ENCODE measurements around the gene BMPR2.

DNA sequence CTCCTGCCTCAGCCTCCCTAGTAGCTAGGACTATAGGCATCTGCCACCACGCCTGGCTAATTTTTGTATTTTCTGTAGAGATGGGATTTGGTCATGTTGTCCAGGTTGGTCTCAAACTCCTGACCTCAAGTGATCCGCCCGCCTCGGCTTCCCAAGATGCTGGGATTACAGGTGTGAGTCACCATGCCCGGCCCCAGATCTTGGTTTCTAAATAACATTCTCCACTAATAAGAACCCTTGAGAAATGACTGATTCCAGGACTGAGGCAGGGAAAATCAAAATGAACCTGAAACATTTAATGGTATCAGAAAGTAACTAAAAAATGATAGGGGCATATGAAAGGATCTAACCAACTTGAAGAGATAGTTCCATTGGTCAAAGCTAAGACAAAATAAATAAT lies 34.0 kb downstream of the BMPR2 start:
- TF ChIP-seq, protein P1, sequence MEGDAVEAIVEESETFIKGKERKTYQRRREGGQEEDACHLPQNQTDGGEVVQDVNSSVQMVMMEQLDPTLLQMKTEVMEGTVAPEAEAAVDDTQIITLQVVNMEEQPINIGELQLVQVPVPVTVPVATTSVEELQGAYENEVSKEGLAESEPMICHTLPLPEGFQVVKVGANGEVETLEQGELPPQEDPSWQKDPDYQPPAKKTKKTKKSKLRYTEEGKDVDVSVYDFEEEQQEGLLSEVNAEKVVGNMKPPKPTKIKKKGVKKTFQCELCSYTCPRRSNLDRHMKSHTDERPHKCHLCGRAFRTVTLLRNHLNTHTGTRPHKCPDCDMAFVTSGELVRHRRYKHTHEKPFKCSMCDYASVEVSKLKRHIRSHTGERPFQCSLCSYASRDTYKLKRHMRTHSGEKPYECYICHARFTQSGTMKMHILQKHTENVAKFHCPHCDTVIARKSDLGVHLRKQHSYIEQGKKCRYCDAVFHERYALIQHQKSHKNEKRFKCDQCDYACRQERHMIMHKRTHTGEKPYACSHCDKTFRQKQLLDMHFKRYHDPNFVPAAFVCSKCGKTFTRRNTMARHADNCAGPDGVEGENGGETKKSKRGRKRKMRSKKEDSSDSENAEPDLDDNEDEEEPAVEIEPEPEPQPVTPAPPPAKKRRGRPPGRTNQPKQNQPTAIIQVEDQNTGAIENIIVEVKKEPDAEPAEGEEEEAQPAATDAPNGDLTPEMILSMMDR (conservative IDR thresholded peaks at IDR 0.05; ENCODE audit: low read depth, low read length) = no peak
- TF ChIP-seq RCOR1 (IDR thresholded peaks at IDR 0.05; ENCODE audit: insufficient replicate concordance, low read length) (no peak), SMC3 (IDR thresholded peaks at IDR 0.05; ENCODE audit: low read depth, low read length) (no peak), MAFK (IDR thresholded peaks at IDR 0.05; ENCODE audit: low read depth, low read length) (no peak), MXI1 (IDR thresholded peaks at IDR 0.05; ENCODE audit: borderline replicate concordance, low read depth, low read length) (no peak), NFE2L2 (IDR thresholded peaks at IDR 0.05; ENCODE audit: low read depth, low read length) (no peak), CEBPB (IDR thresholded peaks at IDR 0.05; ENCODE audit: low read depth, low read length) (no peak), POLR2A (IDR thresholded peaks at IDR 0.05; ENCODE audit: low read depth, low read length) (no peak), RAD21 (IDR thresholded peaks at IDR 0.05; ENCODE audit: low read length) (no peak)
- TF ChIP-seq, protein P2, sequence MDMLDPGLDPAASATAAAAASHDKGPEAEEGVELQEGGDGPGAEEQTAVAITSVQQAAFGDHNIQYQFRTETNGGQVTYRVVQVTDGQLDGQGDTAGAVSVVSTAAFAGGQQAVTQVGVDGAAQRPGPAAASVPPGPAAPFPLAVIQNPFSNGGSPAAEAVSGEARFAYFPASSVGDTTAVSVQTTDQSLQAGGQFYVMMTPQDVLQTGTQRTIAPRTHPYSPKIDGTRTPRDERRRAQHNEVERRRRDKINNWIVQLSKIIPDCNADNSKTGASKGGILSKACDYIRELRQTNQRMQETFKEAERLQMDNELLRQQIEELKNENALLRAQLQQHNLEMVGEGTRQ (IDR thresholded peaks at IDR 0.05; ENCODE audit: low read depth, low read length) = no peak
- TF ChIP-seq, protein P3, sequence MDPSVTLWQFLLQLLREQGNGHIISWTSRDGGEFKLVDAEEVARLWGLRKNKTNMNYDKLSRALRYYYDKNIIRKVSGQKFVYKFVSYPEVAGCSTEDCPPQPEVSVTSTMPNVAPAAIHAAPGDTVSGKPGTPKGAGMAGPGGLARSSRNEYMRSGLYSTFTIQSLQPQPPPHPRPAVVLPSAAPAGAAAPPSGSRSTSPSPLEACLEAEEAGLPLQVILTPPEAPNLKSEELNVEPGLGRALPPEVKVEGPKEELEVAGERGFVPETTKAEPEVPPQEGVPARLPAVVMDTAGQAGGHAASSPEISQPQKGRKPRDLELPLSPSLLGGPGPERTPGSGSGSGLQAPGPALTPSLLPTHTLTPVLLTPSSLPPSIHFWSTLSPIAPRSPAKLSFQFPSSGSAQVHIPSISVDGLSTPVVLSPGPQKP (IDR thresholded peaks at IDR 0.05; ENCODE audit: borderline replicate concordance, low read depth, low read length) = no peak
